HepG2 (cell line): ENCODE measurements around the gene CCL4L2. TPM values are rescaled to one million over a fixed set of nuclear protein-coding genes. Genes with fewer than 3 reads are reported as not detected.
A peak's percentile ranks its signal among the peaks of the same experiment; 100 is the strongest.

Experiments
- MYC ChIP-seq: sonication (generic); formaldehyde crosslinking; IDR thresholded peaks from 2 replicates; pipeline ENCODE4 v1.9.0; 2021; ENCODE audit warnings: missing genetic modification reagents, borderline replicate concordance
- RELA ChIP-seq: sonication (generic); formaldehyde crosslinking; IDR thresholded peaks from 2 replicates; pipeline ENCODE4 v1.4.0; 2020; ENCODE audit warnings: missing genetic modification reagents
- SUZ12 ChIP-seq: fragments of 150-350 bp; IDR thresholded peaks from 2 replicates; pipeline ENCODE4 v1.6.1; 2014; ENCODE audit warnings: low read depth, low read length
- ZNF605 ChIP-seq: sonication (generic); formaldehyde crosslinking; IDR thresholded peaks from 2 replicates; pipeline ENCODE4 v1.8.0; 2022; ENCODE audit warnings: mild to moderate bottlenecking, missing genetic modification reagents
- ZNF629 ChIP-seq: sonication (generic); formaldehyde crosslinking; conservative IDR thresholded peaks from 2 replicates; pipeline ENCODE4 v1.5.0; 2020; ENCODE audit warnings: missing genetic modification reagents
- ZNF7 ChIP-seq: IDR thresholded peaks from 2 replicates; pipeline ENCODE4 v1.6.1; 2016; ENCODE audit warnings: missing biosample characterization, missing genetic modification reagents
- ZNF724P ChIP-seq: sonication (generic); formaldehyde crosslinking; IDR thresholded peaks from 2 replicates; pipeline ENCODE4 v1.8.0; 2022; ENCODE audit warnings: missing genetic modification reagents, borderline replicate concordance
- ZNF878 ChIP-seq: sonication (generic); formaldehyde crosslinking; IDR thresholded peaks from 2 replicates; pipeline ENCODE4 v1.8.1; 2023; ENCODE audit warnings: mild to moderate bottlenecking, missing genetic modification reagents, moderate library complexity
- ZNF883 ChIP-seq: sonication (generic); formaldehyde crosslinking; IDR thresholded peaks from 2 replicates; pipeline ENCODE4 v1.5.1; 2020; ENCODE audit warnings: mild to moderate bottlenecking, missing genetic modification reagents; ENCODE audit errors: not compliant biosample characterization
- polyA plus RNA-seq, 8 experiments: library from polyadenylated mRNA; depleted of rRNA in 3 of 8; stranded (reverse) in 7 of 8; unstranded in 1 of 8; fragments of >200 nt; fragmentation: Illumina TruSeq in 4 of 8; extraction: Trizol in 4 of 8; gene quantifications; 2 replicates each; pipeline versions ENCODE4 v1.2.1 to v1.2.3, GENCODE V29; 2011 to 2016; ENCODE audit warnings: low read depth in 4 of 8, missing spikeins in 1 of 8, mixed read lengths in 1 of 8; ENCODE audit not compliant: insufficient read depth in 1 of 8
- total RNA-seq, 5 experiments: library from RNA; depleted of rRNA; stranded (reverse); fragments of >200 nt; fragmentation: Illumina TruSeq; extraction: Trizol; gene quantifications; 2 replicates each; pipeline ENCODE4 v1.2.3, GENCODE V29; 2016; ENCODE audit warnings: low read depth in 1 of 5
- TF ChIP-seq, protein P1 (sequence below): sonication (generic); formaldehyde crosslinking; IDR thresholded peaks from 2 replicates; pipeline ENCODE4 v1.8.0; 2022; ENCODE audit warnings: mild to moderate bottlenecking, missing genetic modification reagents
- TF ChIP-seq, protein P2 (sequence below): sonication (generic); formaldehyde crosslinking; IDR thresholded peaks from 2 replicates; pipeline ENCODE4 v1.8.1; 2022; ENCODE audit warnings: mild to moderate bottlenecking, missing genetic modification reagents
- TF ChIP-seq, protein P3 (sequence below): sonication (generic); formaldehyde crosslinking; IDR thresholded peaks from 2 replicates; pipeline ENCODE4 v1.5.0; 2020; ENCODE audit warnings: mild to moderate bottlenecking, missing genetic modification reagents, borderline replicate concordance
- TF ChIP-seq, protein P4 (sequence below): sonication (generic); formaldehyde crosslinking; IDR thresholded peaks from 2 replicates; pipeline ENCODE4 v1.4.0; 2020; ENCODE audit warnings: mild to moderate bottlenecking, missing genetic modification reagents
- TF ChIP-seq, protein P5 (sequence below): sonication (generic); formaldehyde crosslinking; IDR thresholded peaks from 2 replicates; pipeline ENCODE4 v1.4.0; 2020; ENCODE audit warnings: mild to moderate bottlenecking, missing genetic modification reagents

Gene CCL4L2
- total and polyA plus RNA-seq, 2 of the 13 experiments (the other 11 are each of a cell fraction or from before 2014, with no cell fraction given): not detected

DNA sequence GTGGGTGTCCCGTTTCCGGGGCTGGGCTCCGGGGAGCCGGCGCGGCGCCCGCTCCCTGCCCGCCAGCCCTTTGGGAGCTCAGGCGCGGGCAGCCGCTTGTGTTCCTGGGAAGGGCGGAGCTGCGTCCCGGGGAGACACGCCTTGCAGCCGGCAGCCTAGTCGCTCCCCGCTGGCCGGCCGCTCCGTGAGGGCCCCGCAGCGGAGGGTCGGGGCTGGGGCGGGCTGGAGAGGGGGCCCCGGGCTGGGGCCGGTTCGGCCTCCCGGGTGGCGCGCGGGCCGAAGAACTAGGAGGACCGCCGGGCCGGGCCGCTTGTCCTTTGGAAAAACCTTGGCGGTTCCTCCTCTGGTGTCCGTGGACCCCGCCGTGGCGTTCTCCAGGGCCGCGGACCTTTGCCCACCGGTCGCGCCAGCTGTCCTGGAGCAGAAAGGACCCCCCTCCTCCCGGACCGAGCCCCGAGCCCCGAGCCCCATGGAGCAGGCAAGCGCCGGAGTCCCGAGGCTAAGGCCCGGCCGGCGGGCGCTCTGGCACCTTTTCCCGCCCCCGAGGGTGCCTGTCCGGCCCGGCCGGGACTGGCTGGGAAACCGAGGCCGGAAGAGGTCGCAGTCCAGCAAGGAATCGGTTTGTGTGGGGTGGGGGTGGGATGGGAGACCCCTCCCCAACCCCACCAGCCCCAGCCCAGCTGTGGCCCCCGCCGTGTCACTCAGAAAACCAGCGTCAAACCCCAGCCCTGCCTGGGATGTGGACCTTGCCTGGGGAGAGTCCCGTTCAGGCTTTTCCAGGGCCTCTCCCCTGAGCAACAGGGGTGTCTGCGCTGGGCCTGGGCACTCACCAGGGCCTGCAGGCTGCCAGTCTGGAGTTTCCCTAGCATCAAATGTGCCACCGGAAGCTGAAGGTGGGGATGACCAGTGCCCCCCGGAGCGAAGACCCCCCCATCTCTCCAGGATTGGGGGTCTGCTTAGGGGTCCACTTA, 27.6 kb upstream of the CCL4L2 start (continued):
- TF ChIP-seq, protein P1, sequence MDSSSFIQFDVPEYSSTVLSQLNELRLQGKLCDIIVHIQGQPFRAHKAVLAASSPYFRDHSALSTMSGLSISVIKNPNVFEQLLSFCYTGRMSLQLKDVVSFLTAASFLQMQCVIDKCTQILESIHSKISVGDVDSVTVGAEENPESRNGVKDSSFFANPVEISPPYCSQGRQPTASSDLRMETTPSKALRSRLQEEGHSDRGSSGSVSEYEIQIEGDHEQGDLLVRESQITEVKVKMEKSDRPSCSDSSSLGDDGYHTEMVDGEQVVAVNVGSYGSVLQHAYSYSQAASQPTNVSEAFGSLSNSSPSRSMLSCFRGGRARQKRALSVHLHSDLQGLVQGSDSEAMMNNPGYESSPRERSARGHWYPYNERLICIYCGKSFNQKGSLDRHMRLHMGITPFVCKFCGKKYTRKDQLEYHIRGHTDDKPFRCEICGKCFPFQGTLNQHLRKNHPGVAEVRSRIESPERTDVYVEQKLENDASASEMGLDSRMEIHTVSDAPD (CRISPR knock-in tag): no peak
- TF ChIP-seq ZNF878 (CRISPR knock-in tag): no peak
- TF ChIP-seq, protein P2, sequence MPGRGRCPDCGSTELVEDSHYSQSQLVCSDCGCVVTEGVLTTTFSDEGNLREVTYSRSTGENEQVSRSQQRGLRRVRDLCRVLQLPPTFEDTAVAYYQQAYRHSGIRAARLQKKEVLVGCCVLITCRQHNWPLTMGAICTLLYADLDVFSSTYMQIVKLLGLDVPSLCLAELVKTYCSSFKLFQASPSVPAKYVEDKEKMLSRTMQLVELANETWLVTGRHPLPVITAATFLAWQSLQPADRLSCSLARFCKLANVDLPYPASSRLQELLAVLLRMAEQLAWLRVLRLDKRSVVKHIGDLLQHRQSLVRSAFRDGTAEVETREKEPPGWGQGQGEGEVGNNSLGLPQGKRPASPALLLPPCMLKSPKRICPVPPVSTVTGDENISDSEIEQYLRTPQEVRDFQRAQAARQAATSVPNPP (CRISPR knock-in tag): no peak
- TF ChIP-seq, protein P3, sequence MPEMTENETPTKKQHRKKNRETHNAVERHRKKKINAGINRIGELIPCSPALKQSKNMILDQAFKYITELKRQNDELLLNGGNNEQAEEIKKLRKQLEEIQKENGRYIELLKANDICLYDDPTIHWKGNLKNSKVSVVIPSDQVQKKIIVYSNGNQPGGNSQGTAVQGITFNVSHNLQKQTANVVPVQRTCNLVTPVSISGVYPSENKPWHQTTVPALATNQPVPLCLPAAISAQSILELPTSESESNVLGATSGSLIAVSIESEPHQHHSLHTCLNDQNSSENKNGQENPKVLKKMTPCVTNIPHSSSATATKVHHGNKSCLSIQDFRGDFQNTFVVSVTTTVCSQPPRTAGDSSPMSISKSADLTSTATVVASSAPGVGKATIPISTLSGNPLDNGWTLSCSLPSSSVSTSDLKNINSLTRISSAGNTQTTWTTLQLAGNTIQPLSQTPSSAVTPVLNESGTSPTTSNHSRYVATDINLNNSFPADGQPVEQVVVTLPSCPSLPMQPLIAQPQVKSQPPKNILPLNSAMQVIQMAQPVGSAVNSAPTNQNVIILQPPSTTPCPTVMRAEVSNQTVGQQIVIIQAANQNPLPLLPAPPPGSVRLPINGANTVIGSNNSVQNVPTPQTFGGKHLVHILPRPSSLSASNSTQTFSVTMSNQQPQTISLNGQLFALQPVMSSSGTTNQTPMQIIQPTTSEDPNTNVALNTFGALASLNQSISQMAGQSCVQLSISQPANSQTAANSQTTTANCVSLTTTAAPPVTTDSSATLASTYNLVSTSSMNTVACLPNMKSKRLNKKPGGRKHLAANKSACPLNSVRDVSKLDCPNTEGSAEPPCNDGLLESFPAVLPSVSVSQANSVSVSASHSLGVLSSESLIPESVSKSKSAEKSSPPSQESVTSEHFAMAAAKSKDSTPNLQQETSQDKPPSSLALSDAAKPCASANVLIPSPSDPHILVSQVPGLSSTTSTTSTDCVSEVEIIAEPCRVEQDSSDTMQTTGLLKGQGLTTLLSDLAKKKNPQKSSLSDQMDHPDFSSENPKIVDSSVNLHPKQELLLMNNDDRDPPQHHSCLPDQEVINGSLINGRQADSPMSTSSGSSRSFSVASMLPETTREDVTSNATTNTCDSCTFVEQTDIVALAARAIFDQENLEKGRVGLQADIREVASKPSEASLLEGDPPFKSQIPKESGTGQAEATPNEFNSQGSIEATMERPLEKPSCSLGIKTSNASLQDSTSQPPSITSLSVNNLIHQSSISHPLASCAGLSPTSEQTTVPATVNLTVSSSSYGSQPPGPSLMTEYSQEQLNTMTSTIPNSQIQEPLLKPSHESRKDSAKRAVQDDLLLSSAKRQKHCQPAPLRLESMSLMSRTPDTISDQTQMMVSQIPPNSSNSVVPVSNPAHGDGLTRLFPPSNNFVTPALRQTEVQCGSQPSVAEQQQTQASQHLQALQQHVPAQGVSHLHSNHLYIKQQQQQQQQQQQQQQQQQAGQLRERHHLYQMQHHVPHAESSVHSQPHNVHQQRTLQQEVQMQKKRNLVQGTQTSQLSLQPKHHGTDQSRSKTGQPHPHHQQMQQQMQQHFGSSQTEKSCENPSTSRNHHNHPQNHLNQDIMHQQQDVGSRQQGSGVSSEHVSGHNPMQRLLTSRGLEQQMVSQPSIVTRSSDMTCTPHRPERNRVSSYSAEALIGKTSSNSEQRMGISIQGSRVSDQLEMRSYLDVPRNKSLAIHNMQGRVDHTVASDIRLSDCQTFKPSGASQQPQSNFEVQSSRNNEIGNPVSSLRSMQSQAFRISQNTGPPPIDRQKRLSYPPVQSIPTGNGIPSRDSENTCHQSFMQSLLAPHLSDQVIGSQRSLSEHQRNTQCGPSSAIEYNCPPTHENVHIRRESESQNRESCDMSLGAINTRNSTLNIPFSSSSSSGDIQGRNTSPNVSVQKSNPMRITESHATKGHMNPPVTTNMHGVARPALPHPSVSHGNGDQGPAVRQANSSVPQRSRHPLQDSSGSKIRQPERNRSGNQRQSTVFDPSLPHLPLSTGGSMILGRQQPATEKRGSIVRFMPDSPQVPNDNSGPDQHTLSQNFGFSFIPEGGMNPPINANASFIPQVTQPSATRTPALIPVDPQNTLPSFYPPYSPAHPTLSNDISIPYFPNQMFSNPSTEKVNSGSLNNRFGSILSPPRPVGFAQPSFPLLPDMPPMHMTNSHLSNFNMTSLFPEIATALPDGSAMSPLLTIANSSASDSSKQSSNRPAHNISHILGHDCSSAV (CRISPR knock-in tag): no peak
- TF ChIP-seq ZNF724P (CRISPR knock-in tag): no peak
- TF ChIP-seq ZNF629 (CRISPR knock-in tag): no peak
- TF ChIP-seq MYC (CRISPR knock-in tag): no peak
- TF ChIP-seq, protein P4, sequence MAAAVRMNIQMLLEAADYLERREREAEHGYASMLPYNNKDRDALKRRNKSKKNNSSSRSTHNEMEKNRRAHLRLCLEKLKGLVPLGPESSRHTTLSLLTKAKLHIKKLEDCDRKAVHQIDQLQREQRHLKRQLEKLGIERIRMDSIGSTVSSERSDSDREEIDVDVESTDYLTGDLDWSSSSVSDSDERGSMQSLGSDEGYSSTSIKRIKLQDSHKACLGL: no peak; the same call in none of the 2 replicates
- TF ChIP-seq RELA (CRISPR knock-in tag): no peak
- TF ChIP-seq SUZ12: no peak
- TF ChIP-seq ZNF883 (CRISPR knock-in tag): no peak
- TF ChIP-seq, protein P5, sequence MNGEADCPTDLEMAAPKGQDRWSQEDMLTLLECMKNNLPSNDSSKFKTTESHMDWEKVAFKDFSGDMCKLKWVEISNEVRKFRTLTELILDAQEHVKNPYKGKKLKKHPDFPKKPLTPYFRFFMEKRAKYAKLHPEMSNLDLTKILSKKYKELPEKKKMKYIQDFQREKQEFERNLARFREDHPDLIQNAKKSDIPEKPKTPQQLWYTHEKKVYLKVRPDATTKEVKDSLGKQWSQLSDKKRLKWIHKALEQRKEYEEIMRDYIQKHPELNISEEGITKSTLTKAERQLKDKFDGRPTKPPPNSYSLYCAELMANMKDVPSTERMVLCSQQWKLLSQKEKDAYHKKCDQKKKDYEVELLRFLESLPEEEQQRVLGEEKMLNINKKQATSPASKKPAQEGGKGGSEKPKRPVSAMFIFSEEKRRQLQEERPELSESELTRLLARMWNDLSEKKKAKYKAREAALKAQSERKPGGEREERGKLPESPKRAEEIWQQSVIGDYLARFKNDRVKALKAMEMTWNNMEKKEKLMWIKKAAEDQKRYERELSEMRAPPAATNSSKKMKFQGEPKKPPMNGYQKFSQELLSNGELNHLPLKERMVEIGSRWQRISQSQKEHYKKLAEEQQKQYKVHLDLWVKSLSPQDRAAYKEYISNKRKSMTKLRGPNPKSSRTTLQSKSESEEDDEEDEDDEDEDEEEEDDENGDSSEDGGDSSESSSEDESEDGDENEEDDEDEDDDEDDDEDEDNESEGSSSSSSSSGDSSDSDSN (CRISPR knock-in tag): peak; percentile 69; the same call in 1 of the 2 replicates
- no peak for TF ChIP-seq ZNF605 (CRISPR knock-in tag)
- no peak for TF ChIP-seq ZNF7 (CRISPR knock-in tag)
